ENCODE data around the gene BEGAIN. TPM values are rescaled to one million over a fixed set of nuclear protein-coding genes. Genes with fewer than 3 reads are reported as not detected.

BEGAIN gene
- total RNA-seq (2022; extraction: Qiagen RNA extraction; ENCODE audit: low read depth), result 4.0 to 10.0 TPM (median 7.2 TPM) in 5 replicates

GRCh38 chr14:100587086-100587762 is at the start of gene BEGAIN:
Gene BEGAIN (minus strand): TSS chr14:100587417. CDS start chr14:100587290, 127 bp downstream.

Other genes starting within 250 kb of the BEGAIN start
- 8.8 to 11.3 TPM (median 9.7 TPM) in 5 replicates for gene WDR25, start 210.9 kb downstream of the BEGAIN start, total RNA-seq (2022; extraction: Qiagen RNA extraction; ENCODE audit: low read depth)
- gene DLK1, start 139.5 kb upstream of the BEGAIN start, total RNA-seq (2022; extraction: Qiagen RNA extraction; ENCODE audit: low read depth), result 0.18 to 0.42 TPM (median 0.37 TPM) in 5 replicates
- 40.4 to 74.4 TPM (median 63.5 TPM) in 5 replicates for gene MEG3, start 238.7 kb upstream of the BEGAIN start, total RNA-seq (2022; extraction: Qiagen RNA extraction; ENCODE audit: low read depth)

Measured in A549 treated with ZK216348 at 1 μM for 4 hours (cell line).